K562 (cell line): Measurements from ENCODE around the gene RUSC1. TPM values are rescaled to one million over a fixed set of nuclear protein-coding genes. Genes with fewer than 3 reads are reported as not detected.
A peak's percentile ranks its signal among the peaks of the same experiment; 100 is the strongest.

Experiments
- HDAC2 ChIP-seq: fragments of 450-650 bp; IDR thresholded peaks from 2 replicates; pipeline ENCODE4 v1.6.1; 2016; ENCODE audit warnings: mild to moderate bottlenecking
- HMBOX1 ChIP-seq: sonication (generic); IDR thresholded peaks from 2 replicates; pipeline ENCODE4 v1.6.1; 2016
- MAFF ChIP-seq: IDR thresholded peaks from 2 replicates; pipeline ENCODE4 v1.6.1; 2012; ENCODE audit warnings: low read length, improper control_type of control experiment
- MGA ChIP-seq: fragments of 450-650 bp; IDR thresholded peaks from 2 replicates; pipeline ENCODE4 v1.6.1; 2016; ENCODE audit warnings: mild to moderate bottlenecking, moderate library complexity
- PHTF2 ChIP-seq: fragments of 250-450 bp; sonication (Bioruptor Pico); IDR thresholded peaks from 2 replicates; pipeline ENCODE4 v1.5.0; 2021; ENCODE audit warnings: mild to moderate bottlenecking
- ZBTB40 ChIP-seq, 2 experiments: fragments of 450-650 bp in 1 of 2; sonication (generic) in 1 of 2; formaldehyde crosslinking in 1 of 2; IDR thresholded peaks; 2 replicates each; pipeline versions ENCODE4 v1.7.1 to v1.9.0; 2016 to 2022; ENCODE audit warnings: inconsistent platforms in 1 of 2, mild to moderate bottlenecking in 1 of 2, missing genetic modification reagents in 1 of 2
- polyA plus RNA-seq, 8 experiments: library from polyadenylated mRNA; depleted of rRNA in 4 of 8; stranded (reverse) in 5 of 8; unstranded in 3 of 8; fragments of >200 nt; fragmentation: Nextera tagmentation in 2 of 8; fragmentation: Illumina TruSeq in 1 of 8; extraction: Ambion mirVana in 2 of 8; extraction: Trizol in 1 of 8; gene quantifications; 2 replicates each; pipeline versions ENCODE4 v1.2.1 to v1.2.3, GENCODE V29; 2011 to 2014; ENCODE audit warnings: inconsistent platforms in 1 of 8, missing spikeins in 1 of 8
- total RNA-seq, 7 experiments: library from RNA; depleted of rRNA in 6 of 7; stranded (reverse); fragments of >200 nt in 6 of 7; fragmentation: Illumina TruSeq in 2 of 7; extraction: Trizol in 2 of 7; gene quantifications; 2 replicates each; pipeline versions ENCODE4 v1.2.1 to v1.2.3, GENCODE V29; 2011 to 2021; ENCODE audit warnings: low replicate concordance in 1 of 7

Gene RUSC1
- total and polyA plus RNA-seq, 9 of the 15 experiments (the other 6 are each of a cell fraction or from before 2014, with no cell fraction given), result 5.7 to 68.3 (median 33.6) TPM

- no peak for TF ChIP-seq ZBTB40 (IDR thresholded peaks at IDR 0.05)
- TF ChIP-seq ZBTB40 (CRISPR knock-in tag; IDR thresholded peaks at IDR 0.05), result no peak
- no peak for TF ChIP-seq HDAC2
- no peak for TF ChIP-seq MGA
- TF ChIP-seq HMBOX1, result peak; percentile 62; the same call in 1 of the 2 replicates
- no peak for TF ChIP-seq MAFF
- peak; percentile 83; the same call in 1 of the 2 replicates for TF ChIP-seq PHTF2 (CRISPR knock-in tag)
These were observed 13.4 kb upstream of the RUSC1 start (continued) for GRCh38 chr1:155307247-155307740.
